GM21526 (cell line): Measurements from ENCODE around the gene OR8D1.

Experiments used
- ATAC-seq: cut with Tn5 transposase; IDR thresholded peaks from one replicate; pipeline ENCODE4 v1.9.1; 2021; ENCODE audit warnings: moderate library complexity; ENCODE audit not compliant: unreplicated experiment, low FRiP score

OR8D1 gene

DNA sequence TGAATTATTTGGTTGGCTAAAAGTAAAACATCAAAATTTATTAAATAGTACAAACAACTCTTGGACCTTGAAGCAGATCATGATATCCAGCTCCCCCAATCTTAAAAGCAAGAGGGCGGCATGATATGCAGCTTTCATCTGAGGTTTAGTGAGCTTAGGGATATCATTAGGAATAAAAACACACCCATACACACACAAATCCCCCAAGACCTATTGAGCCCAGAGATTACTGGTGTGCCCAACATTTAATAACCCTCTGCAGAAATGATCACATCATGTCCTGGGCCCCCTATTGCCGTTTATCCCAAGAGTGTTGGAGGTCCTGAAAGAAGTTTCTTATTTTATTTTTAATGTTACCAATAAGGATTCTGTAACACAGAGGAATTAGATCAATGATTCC is at the start of gene OR8D1:
OR8D1 (minus strand) TSS at position 101 of the 400 bp plus-strand sequence. CDS start 3,183 bp downstream, outside the sequence.
- ATAC-seq, result no peak

DNA sequence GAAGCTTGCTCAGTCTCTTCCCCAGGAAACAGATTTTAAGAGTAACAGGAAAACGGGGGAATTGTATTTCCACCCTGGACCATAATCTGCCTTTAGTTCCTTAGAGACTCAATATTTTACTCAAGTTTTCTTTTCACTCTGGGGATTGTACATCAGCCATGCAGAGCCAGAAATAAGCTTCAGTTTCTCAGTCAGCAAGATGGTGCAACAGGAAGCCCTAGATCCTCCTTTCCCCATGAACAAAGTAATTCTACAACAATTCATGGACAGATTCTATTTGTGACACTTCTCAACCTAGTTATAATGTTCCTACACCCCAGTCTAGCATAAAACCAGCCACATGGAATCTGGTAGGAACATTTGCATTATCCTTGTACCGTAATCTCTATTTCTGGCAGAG is 45.8 kb upstream of the OR8D1 start:
- no peak for ATAC-seq

DNA sequence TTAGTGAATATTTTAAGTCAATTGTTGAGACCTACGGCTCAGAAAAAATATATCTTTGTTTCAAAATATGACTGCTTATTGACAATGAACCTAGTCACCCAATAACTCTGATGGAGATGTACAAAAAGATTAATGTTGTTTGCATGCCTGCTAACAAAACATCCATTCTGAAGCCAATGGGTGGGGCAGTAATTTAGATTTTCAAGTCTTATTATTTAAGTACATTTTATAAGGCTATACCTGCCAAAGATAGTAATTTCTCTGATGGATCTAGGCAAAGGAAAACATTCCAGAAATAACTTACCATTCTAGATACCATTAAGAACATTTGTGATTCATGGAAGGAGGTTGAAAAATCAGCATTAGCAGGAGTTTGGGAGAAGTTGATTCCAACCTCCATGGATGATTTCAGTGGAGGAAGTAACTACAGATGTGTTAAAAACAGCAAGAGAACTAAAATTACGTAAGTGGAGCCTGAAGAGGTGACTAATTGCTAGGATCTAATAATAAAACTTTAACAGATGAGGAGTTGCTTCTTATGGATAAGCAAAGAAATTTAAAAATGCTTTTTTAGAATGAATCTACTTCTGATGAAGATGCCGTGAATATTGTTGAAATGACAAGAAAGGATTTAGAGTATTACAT is 32.7 kb upstream of the OR8D1 start:
- ATAC-seq, result no peak

DNA sequence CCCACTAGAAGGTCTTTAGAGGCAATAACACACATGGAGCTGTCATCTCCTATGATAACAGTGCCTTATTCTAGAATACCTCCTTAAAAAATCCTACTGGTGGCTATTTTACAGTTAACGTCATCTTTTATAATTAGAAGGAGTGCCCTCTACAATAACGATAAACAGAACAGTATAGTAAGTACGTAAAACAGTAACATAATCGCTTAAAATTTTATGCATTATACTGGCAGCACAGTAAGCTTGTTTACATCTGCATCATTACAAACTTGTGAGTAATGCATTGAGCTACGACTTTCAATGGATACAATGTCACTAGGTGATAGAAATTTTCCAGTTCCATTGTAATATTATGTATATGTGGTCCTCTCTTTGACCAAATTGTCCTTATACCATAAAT is 30.6 kb upstream of the OR8D1 start:
- no peak for ATAC-seq

DNA sequence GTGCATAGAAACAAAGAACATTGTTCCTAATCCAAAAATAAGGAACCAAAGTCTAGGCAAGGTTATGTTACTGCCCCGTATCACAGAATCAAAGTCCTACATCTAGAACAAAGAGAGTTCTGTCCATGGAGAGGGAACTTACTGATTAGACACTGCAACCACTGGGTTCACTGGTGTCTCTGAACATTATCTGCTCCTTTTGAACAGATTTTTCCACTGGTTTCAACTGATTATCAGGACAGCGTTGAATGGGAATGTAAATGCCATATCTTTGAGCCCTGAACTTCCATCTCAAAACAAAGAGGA is 26.3 kb upstream of the OR8D1 start:
- ATAC-seq, result no peak

DNA sequence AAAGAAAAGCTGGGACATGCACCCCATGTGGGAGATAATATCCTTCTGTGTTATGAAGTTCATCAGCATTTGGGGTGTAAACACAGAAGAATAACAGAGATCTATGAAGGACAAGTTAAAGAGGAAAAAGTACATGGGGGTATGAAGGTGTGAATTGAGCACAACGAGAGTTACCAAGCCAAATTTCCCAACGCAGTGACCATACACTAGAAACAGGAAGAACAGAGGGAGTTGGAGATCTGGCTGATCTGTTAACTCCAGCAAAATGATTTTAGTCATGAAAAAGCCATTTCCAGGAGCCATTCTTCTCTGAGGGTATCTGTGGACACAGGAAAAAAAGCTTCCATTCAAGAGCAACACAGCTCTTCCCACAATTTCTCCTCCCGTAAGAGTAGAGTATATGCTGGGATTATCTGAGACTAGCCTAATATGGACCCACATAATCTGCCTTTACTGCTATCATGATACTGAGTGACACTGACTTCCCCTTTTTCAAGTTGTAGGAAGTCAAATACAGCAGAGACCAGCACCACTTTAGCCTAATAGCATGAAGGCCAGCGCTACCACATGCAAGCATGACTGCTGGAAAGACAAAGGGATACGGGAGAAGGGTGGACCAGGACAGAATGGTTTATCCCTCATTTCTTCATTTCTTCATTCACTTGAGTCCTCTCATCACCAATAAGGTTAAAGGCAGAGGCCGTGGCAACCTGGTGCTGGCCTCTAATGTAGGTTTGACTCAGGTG is 25.8 kb upstream of the OR8D1 start:
- no peak for ATAC-seq

DNA sequence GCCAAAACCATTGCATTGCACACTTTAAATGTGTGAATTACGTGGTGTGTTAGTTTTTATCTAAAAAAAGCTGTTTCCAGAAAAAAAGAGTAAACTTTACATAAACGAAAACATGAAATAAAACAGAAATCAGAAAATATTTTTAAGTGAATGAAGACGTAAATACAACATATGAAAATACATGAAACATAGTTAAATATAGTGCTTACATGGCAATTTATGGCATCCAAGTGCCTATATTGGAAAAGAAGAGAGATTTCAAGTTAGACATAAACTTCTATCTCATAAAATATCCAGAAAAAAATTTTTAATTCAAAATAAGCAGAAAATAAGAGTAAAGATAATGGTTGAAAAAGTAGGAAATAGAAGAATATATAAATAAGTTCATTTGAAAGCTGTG is 18.1 kb upstream of the OR8D1 start:
- no peak for ATAC-seq

DNA sequence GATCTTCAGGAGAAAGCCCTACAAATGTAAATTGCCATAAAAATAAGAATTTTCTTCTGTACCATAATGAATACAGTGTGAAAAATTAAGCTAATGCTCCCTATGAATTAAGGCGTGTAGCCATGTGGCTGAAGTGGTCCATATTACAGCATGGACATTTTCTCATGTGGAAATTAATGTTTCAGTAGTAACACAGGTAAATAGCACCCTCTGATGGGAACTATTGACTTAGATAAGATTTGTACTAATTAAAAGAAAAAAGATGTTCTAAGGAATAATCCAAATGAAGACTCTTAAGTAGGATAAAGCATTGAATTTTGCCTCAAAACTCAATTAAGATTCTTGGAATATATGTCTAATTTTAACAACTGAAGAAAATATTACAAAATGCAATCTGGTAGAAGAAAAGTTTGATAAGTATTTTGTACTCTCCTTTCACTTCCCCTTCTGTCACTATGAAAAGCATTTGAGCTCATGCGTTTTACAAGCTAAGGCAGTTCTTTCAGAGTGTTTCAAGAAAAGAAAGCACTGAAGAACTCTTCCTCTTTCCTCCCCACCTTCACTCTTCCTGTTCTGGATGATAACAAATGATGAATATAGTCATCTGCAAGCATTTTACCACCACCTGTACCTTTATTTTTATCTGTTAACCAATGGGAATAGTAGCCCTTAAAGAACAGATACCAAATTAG is 16.2 kb upstream of the OR8D1 start:
- ATAC-seq, result peak; percentile 99

DNA sequence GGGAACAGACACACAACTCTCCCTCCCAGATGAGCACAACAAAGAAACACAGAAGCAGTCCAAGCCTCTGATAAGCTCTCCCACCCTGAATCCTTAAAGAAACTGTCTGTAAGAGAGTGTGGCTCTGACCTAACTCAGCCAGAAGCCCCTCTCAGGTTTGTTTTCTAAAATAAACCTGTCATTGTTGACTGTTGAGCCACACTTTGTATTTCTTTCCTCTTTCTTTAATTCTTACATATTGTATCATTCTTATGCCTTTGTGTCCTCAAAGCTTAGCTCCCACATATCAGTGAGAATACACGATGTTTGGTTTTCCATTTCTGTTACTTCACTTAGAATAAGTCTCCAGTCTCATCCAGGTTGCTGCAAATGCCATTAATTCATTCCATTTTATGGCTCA is 14.0 kb upstream of the OR8D1 start:
- ATAC-seq, result no peak

DNA sequence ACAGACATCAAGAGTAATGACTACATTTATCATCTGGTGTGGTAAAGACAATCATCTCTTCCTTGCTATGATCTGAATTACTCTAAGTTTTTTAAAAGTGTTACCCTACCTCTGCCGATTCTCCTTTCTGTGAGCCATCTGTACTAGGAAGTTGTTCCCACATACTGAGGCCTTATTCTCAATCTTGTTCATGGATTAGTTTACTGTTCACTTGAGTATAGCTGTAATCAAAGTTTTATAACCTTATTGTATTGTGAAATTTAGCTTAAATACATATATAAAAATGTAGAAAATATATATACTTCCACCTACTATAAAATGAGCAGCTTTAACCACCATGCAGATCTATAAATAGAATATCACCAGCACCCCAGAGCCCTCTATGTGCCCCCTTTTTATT is 8.6 kb upstream of the OR8D1 start:
- no peak for ATAC-seq

DNA sequence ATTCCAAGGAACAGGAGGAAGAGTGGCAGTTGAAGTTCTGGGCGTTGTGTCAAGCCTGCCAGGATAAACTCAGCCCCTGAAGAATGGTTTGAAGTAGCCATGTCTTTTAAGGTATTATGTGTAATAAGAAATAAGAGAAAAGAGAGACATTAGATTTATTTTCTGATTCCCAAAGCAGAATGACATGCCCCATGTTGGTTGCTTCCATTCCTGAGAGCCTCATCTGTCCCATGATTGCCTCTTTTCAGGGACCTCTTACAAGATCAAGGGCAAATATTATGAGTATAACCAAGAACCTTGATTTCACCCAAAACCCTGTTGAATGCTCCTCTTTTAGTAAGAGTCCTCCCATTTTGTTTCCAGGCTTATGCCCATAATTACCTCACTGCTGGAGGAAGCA is 6.3 kb upstream of the OR8D1 start, which contains the start of gene OR8D2:
OR8D2 (minus strand) TSS at position 101 of the 400 bp plus-strand sequence; CDS start at position 101, 0 bp downstream.
- ATAC-seq, result no peak

DNA sequence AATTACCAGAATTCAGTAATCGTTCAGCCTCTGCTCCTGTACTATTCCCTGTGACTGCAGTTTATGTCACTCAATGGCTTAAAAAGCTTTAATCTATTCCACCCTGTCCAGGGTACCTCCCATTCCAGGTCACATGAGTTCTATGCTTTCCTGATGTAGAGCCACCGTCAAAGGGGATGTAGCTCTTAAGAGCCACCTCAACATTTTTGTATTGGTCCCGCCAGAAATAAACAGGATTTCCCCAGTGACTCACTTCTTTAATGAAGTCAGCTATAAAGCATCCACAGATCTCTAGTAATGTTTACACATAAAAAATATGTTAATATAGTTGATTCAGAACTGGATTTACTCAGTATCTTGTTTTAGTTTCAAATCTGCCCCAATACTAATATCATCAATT is 1.3 kb upstream of the OR8D1 start:
- ATAC-seq, result no peak

DNA sequence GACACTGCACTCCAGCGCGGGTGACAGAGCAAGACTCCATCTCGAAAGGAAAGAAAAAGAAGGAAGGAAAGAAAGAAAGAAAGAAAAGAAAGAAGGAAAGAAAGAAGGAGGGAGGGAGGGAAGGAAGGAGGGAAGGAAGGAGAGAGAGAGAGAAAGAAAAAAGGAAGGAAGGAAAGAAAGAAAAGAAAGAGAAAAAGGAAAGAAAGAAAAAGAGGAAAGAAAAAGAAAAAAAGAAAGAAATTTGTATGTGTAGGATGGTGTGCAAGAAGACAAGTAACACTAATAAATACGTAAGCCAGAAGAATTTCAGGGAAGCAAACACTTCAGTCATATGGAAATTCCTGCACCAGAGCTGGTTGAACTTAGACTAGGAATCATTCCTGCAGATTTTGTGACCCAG is 618 bp downstream of the OR8D1 start:
- no peak for ATAC-seq

DNA sequence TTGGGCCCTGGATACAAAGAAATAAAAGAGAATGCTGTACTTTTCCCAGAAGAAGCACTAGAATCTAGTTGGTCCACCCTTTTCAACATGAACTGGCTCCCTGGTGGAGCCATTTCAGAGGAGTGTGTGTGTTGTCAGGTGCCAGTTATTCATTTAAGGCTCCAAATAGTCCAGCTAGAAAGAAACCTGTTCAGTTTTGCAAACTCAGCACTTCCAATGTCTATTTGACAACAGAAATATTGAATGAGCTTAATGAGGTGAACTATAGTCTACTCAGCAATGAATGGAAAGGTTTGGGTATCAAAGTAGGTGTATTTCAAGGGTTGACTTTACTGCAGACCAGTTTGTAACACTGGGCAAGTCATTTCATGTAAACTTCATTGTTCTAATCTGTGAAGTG is 2.1 kb downstream of the OR8D1 start:
- ATAC-seq, result no peak

DNA sequence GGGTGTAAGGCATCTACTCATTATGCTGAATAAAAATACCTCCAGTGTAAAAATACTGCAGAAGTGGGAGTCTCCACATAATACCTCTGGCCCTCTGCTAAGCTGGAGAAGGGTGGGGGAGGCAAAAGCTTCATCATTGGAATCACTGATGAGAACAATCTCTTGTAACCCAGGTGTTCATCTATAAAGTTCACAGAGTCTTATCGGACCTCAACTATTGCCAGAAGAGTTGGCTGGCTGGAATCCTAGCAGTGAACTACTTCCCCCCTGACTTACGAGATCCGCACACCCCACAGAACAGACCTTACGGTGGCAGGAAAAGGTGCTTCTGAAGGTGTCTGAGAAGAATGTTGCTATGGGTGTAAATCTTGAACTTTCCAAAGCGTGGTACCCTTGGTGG is 2.5 kb downstream of the OR8D1 start:
- no peak for ATAC-seq

DNA sequence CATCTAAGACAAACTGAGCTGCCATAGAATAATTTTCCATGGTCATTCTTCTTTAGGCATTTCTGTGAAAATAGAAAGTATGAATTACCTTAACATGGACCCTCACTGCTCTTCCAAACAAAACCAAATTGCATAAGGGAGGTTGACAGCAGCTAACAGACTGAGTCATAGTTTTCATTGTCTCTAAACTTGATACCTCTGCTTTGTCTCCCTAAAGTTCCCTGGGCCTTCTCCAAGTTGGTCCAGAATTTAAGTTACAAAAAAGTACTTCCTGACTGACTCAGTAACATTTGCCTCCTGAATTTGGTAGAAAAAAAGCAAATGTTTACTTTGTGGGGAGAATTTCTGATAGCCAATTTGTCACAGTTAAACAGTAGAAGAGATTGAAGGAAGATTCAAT is 3.0 kb downstream of the OR8D1 start:
- ATAC-seq, result no peak

DNA sequence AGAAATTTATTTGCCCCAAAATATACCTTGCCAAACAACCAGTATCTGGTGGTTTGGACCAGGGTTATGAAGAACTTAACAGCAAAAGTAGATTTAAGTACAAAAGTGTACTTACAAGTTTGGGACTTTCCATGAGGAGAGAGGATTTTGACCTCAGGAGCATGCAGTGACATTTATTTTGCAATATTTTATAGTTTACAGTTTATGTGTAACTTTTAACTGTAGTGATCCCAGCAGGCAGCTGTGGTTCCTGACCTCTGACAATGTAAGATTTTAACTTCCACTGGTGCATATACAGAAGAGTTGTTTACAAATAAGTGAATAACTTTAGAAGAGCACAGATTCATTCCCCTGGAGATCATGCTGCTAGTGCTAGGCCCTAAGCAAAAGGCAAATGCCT is 6.7 kb downstream of the OR8D1 start:
- ATAC-seq, result no peak

DNA sequence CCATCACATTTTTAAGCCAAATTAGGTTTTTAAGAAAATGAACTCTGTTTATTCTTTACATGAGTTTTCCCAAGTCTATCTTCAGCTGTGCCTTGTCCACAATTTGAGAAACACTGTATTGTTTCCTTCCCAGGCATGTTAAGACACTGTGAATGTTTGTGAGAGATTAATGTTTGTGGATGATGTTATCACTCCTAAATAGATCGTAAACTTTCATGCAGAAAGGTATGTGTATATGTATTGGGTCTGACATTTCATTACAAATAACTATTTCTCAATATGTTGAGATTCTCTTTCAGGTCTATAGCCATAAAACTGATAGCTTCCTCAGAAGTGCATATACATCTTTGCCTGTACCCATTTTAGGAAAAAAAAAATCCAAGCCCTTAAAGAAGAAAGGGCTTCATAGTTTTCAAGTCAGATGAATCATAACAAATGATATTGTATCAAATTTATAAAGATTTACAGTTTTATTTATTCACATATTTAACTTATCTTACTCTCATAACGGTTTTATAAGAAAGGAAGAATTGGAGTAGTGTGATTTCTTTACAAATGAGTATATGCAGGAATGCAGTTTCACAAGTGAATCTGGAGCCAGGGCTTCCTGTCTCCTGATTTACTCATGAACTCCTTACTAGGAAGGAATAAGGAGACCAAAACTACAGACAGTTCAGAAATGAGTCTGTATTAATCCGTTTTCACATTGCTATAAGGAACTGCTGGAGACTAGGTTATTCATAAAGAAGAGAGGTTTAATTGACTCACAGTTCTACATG is 11.2 kb downstream of the OR8D1 start:
- no peak for ATAC-seq

DNA sequence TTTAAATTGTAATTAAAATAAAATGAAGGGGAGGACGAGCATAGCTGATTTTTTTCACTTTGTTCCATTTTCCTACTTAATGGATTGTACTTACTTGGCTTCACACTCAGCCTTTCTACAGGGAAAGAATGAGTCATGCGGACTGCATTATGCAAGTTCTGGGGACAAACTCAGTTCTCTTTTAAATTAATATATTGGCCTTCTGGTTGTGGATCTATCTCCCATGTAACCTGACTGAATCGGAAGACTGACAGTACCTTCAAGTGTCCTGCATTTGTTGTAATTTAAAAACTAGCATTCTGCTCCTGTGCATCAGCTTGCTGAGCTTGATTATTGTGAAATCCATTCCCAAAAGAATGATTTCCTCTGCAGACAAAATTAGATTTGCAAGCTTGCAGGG is 12.2 kb downstream of the OR8D1 start:
- ATAC-seq, result no peak

DNA sequence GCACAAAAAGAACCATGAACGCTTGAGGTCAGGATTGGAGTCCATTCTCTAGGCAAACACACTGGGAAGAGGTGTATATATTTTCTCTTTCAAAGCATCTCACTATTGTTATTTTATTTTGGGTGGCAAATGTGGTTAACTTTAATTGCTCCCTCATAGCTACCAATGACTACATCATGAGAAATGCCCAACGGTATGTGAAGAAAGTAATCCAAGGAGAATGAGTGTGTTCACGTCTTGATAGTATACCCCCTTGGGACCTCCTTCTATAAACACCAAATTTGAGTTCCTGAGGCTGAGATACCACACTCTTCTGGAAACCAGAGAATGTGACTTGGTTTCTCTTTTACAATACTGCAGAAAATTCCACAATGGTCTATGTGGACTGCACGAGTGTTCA is 15.8 kb downstream of the OR8D1 start:
- ATAC-seq, result no peak

DNA sequence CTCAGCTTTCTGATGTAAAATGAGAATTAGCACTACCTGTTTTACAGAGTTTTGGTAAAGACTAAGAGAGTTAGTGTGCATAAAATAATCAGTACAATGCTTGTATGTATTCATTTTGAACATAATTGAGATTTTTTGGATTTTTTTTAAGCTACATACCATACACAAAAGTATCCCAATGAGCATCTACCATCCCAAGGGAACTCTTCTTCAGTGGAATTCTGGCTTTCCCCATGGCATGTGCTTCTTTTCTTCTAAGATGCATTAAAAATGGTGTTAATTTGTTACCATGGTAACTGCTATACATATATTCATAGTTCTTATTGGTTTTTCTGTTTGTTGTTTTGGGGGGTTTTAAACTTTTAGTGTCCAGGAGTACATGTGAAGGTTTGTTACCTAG is 17.7 kb downstream of the OR8D1 start:
- no peak for ATAC-seq
